ENCODE measurements around the gene AUTS2.
"Not testable (repeated sequence)": the region's sequence is repeated elsewhere in the genome, so short reads cannot be mapped to it uniquely, and the experiment has no call there.

Gene AUTS2

GRCh38 chr7:70634071-70634470, 1035.8 kb downstream of the AUTS2 start:
- DNase-seq (ENCODE audit: low spot score), result no peak

DNA sequence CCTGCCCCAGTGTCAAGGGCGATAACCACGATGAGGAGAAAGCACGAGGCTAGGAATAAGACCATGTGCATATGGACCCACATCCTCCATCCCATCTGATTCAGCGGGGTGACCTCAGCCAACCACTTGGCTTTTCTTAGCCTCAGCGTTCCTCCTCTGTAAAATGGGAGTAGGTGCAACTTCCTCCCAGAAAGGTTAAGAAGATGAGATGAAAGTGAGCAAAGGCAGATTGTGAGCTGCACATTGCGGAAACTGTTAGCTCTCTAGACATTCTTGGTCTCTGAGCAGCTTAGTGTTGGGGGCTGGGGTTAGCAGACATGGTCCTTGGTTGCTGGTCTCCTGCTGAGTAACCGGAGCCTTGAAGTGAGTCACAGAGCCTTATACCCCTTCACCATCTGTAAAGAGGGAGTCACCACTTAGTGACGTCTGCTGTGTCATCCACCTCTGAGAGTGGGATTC, 1036.4 kb downstream of the AUTS2 start:
- DNase-seq (ENCODE audit: low spot score), result peak; percentile 91

DNA sequence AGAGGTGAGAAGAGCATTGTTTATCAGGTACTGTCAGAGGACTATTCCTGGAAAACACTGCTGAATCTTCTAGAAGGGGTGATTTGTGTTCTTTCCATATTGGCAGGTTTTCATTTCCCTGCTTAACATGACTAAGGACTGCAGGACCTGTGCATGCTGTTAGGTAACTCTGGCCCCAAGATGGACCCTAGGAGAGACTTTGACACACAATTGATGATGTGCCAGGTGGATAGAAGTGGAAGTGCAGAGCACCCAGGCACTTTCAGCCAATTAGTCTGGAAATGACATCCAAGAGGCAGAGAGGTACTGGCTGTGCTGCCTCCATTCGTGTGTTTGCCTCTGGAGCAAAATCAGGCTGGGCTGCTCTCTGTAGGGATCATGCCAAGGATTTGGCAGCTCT, 1037.4 kb downstream of the AUTS2 start:
- DNase-seq (ENCODE audit: low spot score), result no peak

- no peak for DNase-seq (ENCODE audit: low spot score)
These were observed 1037.9 kb downstream of the AUTS2 start for GRCh38 chr7:70636169-70636568.

DNA sequence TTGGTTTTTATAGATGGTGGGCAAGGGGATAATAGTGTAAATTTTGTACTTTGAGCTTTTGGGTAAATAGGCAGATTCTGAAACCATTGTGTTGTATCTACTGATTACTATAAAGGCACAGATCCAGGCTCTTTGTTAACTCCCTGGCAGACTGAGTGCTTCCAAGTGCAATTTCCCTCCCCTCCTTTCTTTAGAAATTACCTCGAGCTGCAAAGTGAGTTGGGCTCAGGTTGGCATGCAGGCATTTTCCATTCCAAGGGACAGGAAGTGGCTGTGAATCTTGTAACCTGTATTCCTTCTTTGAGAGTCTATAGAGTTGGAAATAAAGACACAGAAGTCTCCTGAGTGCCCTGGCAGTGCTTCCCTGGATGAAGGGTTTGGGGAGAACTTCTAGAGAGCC, 1039.5 kb downstream of the AUTS2 start:
- DNase-seq (ENCODE audit: low spot score), result no peak

- no peak for DNase-seq (ENCODE audit: low spot score)
These were observed 1040.2 kb downstream of the AUTS2 start for GRCh38 chr7:70638158-70639107.

DNA sequence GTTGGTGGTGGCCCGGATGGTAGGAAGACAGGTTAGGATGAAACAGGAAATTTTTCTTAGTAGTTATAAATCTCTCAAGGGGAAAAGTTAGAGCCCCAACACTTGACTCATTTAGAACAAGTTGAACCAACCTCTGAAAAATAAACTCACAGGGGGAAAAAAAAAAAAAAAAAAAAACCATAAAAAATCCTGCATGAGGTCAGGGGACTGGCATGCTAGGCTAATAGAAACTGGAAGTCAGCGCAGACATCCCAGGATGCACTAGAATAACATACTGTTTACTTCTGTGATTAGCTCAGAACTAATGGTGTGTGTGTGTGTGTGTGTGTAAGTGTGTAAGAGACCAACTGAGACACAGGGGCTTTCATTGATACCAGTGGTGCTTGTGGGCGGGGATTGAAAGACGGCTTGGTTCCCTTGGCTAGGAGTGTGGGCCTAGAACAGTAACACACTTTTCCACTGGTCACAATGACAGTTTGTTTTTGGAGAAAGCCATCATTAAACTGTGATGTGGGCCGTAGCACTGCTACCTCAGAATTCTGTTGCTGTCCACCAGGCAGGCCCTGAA, 1042.1 kb downstream of the AUTS2 start:
- peak; percentile 67 for DNase-seq (ENCODE audit: low spot score)

- DNase-seq (ENCODE audit: low spot score), result no peak
These were observed 1043.6 kb downstream of the AUTS2 start for GRCh38 chr7:70641882-70642281.

DNA sequence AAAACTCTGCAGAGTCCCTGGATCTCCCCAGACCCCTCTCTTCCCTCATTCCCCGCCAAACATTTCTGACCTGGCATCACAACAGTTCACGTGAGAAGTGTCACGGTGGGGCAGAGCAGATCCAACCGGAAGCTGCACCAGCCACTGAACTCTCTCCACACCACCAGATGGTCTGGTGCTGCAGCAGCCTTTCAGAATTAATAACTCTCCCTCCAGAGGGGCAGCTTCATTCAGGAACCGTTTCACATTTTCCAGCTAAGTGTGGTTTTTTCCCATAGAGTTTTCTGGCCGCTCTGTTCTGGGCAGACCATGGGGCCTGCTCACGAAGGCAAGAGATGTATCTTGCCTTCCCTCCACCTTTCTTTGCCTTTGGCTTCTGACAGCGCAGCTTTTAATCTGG, 1047.0 kb downstream of the AUTS2 start:
- no peak for DNase-seq (ENCODE audit: low spot score)

GRCh38 chr7:70645876-70646351, 1047.6 kb downstream of the AUTS2 start:
- no peak for DNase-seq (ENCODE audit: low spot score)

- DNase-seq (ENCODE audit: low spot score), result no peak
These were observed 1048.4 kb downstream of the AUTS2 start for GRCh38 chr7:70646536-70647248.

DNA sequence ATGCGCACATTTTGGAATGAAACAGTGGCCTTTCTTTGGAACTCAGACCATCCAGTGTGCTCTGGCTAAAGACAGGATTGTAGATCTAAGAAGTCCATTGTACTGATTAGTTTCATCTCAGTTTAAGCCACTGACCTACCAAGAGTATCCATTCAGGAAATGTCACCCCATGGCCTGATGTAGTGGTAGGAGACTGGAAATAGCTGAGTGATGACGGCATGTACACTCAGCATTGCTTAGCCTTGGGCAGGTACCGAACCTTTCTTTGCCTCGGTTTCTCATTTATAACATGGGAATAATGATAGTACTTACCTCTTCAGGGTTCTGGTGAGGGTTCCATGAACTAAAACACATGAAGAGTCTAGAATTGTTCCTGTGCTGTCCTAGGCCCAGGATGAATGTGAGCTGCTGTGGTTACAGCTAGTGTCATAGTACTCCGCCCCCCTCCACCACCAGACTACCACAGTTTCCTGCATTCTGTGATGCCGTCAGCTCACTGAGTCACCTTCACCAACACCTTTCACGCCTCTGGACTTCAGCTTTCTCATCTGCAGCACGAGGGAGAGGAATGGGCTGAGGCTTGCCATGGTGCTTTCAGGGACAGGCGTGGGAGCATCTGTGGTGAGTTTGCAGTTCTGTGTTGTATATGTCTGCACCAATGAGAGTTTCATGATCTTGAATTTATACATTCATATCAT, 1049.7 kb downstream of the AUTS2 start:
- peak; percentile 69 for DNase-seq (ENCODE audit: low spot score)

GRCh38 chr7:70648499-70648861, 1050.2 kb downstream of the AUTS2 start:
- DNase-seq (ENCODE audit: low spot score), result not testable (repeated sequence)

DNA sequence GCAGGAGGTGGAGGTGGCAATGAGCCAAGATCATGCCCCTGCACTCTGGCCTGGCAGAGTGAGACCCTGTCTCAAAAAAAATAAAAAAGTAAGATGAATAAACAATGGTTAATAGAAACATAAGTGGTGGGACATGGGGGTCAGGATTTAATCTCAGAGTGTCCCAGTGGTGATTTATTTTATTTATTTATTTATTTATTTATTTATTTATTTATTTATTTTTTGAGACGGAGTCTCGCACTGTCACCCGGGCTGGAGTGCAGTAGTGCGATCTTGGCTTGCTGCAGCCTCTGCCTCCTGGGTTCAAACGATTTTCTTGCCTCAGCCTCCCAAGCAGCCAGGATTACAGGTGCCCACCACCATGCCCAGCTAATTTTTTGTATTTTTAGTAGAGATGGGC, 1051.0 kb downstream of the AUTS2 start:
- DNase-seq (ENCODE audit: low spot score), result no peak

DNA sequence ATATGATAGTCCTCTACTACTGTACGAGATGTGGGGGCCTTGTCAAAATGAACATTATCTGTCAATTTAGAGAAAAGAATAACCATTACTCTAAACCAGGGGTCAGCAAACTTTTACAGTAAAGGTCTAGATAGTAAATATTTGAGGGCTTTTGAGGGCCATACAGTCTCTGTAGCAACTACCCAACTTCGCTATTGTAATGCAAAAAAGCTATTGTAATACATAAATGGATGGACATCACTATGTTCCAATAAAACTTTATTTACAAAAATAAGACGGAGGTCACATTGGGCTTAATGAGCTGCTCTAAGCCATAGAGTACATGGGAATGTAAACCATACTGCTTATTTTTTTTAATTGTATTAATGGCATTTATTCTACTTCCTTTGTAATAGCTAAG, 1055.9 kb downstream of the AUTS2 start:
- DNase-seq (ENCODE audit: low spot score), result no peak

DNA sequence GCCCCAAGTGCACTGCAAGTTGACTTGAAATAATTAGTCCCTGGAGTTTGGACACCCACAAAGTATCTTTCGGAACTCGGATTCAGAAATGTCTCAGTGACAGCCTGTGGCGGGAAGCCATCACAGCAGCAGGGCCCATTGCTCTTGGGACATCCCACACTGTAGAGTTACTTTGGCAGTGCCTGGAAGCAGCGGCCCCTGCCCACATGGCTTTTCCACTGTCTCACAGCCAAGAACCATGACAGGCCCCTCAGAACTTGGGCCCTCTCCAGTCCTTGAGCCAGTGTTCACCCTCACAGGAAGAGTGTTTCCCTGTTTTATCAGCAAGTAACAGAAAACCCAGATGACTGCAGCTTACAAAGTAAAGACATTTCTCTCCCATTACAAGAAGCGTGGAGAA, 1056.7 kb downstream of the AUTS2 start:
- no peak for DNase-seq (ENCODE audit: low spot score)

DNA sequence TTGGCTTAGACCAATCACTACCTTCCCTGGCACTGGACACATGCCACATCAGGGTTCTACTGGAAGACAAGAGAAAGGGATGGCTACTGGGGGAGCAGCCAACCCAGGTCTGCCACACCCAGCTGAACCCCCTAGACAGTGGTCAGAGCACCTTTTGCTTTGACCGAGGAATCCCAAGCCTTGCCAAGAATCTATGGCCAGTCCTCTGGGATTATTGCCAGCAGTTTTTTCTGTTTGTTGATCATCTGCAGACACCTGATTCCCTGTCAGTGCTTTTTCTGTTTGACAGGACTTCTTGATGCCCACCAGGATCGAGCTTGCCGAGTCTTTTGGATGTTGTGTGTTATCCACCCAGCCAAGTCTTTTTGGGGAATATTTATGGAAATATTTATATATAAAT, 1057.4 kb downstream of the AUTS2 start:
- no peak for DNase-seq (ENCODE audit: low spot score)

- no peak for DNase-seq (ENCODE audit: low spot score)
These were observed 1059.3 kb downstream of the AUTS2 start for GRCh38 chr7:70657571-70657970.

DNA sequence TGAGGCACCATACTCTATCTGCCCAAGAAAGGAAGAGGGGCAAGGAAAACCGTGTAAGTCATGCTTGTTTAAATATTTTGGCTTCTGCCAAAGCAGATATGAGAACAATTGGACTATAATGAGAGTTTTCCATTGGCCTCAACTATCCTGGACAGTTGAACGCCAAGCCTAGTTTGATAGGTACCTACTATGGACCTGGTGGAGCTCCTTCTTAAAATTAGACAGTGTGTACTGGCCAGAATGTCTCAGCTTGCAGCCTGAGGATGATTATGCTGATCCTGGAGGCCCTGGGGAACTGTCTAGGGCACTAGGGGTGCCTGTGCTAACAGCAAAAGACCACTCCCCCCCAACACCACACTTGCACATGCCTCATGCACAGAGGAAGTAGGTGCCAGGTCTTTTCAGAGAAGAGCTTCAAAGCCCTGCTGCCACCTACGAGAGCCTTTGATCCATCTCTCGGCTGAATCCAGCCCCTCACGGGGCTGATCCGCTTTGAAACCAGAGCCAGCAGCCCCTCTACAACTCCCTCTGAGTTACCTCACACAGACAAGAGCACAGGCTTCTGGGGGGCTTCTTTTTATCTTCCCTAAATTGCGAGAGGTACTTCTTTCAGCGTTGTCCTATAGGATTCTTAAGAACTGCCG, 1059.8 kb downstream of the AUTS2 start:
- no peak for DNase-seq (ENCODE audit: low spot score)

DNA sequence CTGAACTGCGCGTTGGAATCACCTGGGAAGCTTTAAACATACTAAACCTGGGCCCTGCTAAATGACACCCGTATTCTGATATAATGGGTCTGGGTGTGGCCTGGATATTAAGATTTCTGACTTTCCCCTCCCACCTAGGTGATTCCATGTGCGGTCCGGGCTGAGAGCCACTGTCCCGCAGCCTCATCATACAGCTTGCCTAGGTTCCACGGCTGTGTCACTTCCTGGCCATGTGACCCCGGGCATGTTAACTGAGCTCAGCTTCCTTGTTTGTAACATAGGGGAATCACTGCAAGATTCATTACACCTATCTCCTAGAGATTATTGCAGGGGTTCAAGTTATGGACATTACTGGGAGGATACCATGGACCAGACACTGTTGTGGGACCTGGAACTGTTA, 1061.0 kb downstream of the AUTS2 start:
- no peak for DNase-seq (ENCODE audit: low spot score)

DNA sequence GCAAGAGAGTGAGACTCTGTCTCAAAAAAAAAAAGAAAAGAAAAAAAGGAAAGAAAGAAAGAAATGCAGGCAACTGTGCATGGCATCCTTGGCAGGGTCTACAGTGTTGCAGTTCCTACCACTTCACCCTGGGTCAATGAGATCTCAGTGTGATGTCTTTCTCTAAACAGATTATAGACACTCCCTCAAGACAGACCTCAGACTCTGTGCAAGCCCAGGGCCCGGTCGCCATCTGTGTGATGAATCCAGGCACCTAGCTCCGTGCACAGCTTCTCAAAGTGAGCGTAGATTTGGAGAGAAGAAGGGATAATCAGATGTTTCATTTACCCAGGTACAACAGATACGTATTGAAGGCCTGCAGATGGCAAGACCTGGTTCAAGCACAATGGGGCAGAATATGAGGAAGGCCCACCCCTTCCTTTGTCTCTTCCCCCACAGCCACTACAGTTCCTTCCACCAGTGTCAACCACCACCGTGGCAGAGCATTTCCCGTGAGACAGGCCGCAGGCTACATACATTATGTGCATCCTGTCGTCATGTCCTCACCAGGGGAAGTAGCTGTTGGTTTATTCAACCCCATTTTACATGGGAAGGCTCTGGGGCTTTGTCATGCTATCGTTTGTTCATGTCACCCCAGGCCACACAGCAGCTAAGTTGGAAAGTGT, 1062.0 kb downstream of the AUTS2 start:
- no peak for DNase-seq (ENCODE audit: low spot score)
